ENCODE measurements around the gene AMH.

AMH gene

GRCh38 chr19:2221250-2221831 is 27.8 kb upstream of the AMH start:
- in situ Hi-C loops (cut with MboI; ENCODE audit: low sequenced_read_pairs, unreplicated experiment) = no loop called here
- TF ChIP-seq CTCF (IDR thresholded peaks at IDR 0.05; ENCODE audit: borderline replicate concordance, control extremely low read depth, extremely low read depth, insufficient read depth, missing control alignments) = no peak
- DNase-seq (ENCODE audit: low spot score) = no peak

- no peak for DNase-seq (ENCODE audit: low spot score)
- no peak for TF ChIP-seq CTCF (IDR thresholded peaks at IDR 0.05; ENCODE audit: borderline replicate concordance, control extremely low read depth, extremely low read depth, insufficient read depth, missing control alignments)
- in situ Hi-C loops (cut with MboI; ENCODE audit: low sequenced_read_pairs, unreplicated experiment) = no loop called here
Measured at GRCh38 chr19:2221918-2222317, 27.2 kb upstream of the AMH start.

- DNase-seq (ENCODE audit: low spot score) = no peak
- in situ Hi-C loops (cut with MboI; ENCODE audit: low sequenced_read_pairs, unreplicated experiment) = no loop called here
- TF ChIP-seq CTCF (IDR thresholded peaks at IDR 0.05; ENCODE audit: borderline replicate concordance, control extremely low read depth, extremely low read depth, insufficient read depth, missing control alignments) = no peak
Measured at GRCh38 chr19:2223391-2223790, 25.7 kb upstream of the AMH start.

GRCh38 chr19:2223959-2224358 is 25.2 kb upstream of the AMH start:
- in situ Hi-C loops (cut with MboI; ENCODE audit: low sequenced_read_pairs, unreplicated experiment) = no loop called here

DNA sequence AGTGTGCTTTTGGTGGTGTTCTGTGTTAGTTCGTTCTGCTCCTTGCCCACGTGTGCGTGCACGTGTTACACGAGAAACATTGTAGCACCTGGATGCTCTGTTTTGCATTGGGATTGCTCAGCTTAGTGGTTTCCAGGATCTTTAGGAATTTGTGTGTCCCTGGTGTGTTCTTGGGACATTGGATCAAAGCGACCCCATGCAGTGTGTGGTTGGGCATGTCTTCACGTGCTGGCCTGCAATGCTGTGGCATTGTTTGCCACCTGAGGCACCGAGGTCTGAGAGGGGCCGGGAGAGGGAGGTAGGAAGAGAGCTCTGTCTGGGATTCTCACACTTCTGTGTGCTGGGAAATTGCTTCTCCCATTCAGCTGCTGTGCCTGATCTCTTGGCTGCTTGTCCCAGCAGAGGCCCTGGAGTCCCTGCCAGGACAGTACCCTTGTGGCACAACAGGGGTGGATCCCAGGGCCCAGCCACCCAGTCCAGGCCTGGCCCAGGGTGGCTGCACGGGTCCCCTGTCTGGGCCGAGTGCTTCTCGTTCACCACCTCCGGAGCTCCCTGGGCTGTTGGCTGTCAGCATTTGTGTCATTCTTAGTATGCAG is 24.3 kb upstream of the AMH start:
- TF ChIP-seq CTCF (IDR thresholded peaks at IDR 0.05; ENCODE audit: borderline replicate concordance, control extremely low read depth, extremely low read depth, insufficient read depth, missing control alignments) = no peak
- in situ Hi-C loops (cut with MboI; ENCODE audit: low sequenced_read_pairs, unreplicated experiment) = no loop called here

More at GRCh38 chr19:2223959-2224358, 25.2 kb upstream of the AMH start:
- DNase-seq (ENCODE audit: low spot score) = no peak
- no peak for TF ChIP-seq CTCF (IDR thresholded peaks at IDR 0.05; ENCODE audit: borderline replicate concordance, control extremely low read depth, extremely low read depth, insufficient read depth, missing control alignments)

DNA sequence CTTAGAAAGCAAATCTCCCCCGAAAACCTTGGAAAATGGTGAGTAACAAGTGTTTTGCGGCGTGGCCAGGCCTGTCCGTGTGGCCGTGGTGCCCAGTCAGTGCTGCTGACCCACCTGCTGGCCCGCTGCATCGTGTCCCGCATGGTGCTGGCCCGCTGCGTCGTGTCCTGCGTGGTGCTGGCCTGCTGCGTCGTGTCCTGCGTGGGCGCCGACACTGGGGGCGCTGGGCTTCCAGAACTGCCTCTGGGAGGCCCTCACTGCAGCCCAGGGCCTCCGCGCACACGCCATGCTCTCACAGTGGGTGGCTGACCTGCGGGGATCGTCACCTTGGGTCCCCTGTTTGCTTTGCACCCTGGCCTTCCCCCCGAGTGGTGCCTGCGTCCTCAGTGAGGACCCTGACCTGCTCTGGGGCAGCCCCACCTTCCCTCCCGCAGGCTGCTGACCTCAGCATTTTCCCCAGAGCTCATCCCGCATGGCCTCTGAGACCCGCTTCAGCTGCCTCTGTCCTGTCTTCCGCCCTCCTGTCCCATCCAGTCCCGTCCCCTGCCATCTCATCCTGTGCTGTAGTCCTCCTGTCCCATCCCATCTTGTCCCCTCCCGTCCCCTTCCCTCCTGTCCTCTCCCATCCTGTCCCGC is 23.6 kb upstream of the AMH start:
- DNase-seq (ENCODE audit: low spot score) = no peak
- in situ Hi-C loops (cut with MboI; ENCODE audit: low sequenced_read_pairs, unreplicated experiment) = no loop called here
- no peak for TF ChIP-seq CTCF (IDR thresholded peaks at IDR 0.05; ENCODE audit: borderline replicate concordance, control extremely low read depth, extremely low read depth, insufficient read depth, missing control alignments)

More for the DNA sequence above, 24.3 kb upstream of the AMH start:
- no peak for DNase-seq (ENCODE audit: low spot score)
